ENCODE results near the gene ERC2.

The ERC2 gene

DNA sequence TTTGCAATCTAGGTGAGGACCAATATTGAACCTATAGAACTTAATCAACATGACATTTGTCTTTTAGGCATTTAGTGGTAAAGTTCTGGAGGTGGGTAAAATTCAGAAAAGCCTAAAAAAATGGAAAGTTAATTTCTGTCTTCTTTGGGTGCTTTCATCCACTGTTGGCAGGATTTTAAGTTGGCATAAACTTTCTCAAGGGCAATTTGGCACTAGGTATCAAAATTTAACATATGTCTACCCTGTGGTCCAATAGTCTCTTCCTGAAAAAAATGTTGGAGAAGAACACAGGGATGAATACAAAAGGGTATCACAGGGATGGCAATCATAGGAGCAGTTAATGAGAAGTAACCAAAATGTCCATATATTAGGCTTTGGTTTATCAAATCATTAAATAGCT is 754.2 kb downstream of the ERC2 start:
- H3K27ac Mint-ChIP-seq, result no peak overlapping the region

DNA sequence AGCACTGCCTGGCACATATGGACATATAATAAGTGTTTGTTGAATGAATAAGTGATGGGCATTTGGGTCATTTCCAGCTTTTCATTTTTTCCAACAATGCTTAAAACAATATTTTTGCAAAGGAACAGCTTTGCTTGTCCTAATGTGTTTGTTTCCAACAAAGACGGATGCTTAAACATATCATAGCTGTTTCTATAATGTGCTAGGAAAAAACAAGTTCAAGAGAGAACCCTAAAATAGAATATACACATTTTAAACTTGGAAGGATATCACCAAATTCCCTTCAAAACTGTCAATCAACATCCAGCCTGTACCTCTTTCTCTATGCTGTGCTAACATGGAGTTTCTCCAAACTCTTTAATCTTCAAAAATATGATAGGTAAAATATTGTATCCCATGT is 756.6 kb downstream of the ERC2 start:
- H3K27ac Mint-ChIP-seq, result no peak overlapping the region
- H3K4me3 Mint-ChIP-seq, result no peak overlapping the region
- H3K4me1 Mint-ChIP-seq (ENCODE audit: low read depth), result no peaks in the 10 kb centered on the region
- no peaks in the 10 kb centered on the region for H3K9me3 Mint-ChIP-seq
- peaks cover 34% of the 10 kb centered on the region for H3K27me3 Mint-ChIP-seq
- no peaks in the 10 kb centered on the region for H3K36me3 Mint-ChIP-seq (ENCODE audit: low read depth)
- intact Hi-C loops (cut with micrococcal nuclease), result no loop called here

More for the DNA sequence above, 754.2 kb downstream of the ERC2 start:
- Mint-ChIP-seq H3K36me3 (ENCODE audit: low read depth) (no peaks in the 10 kb centered on the region), H3K4me3 (no peak overlapping the region), H3K27me3 (peaks cover 35% of the 10 kb centered on the region), H3K9me3 (no peaks in the 10 kb centered on the region), H3K4me1 (ENCODE audit: low read depth) (no peaks in the 10 kb centered on the region)
- intact Hi-C loops (cut with micrococcal nuclease), result no loop called here

DNA sequence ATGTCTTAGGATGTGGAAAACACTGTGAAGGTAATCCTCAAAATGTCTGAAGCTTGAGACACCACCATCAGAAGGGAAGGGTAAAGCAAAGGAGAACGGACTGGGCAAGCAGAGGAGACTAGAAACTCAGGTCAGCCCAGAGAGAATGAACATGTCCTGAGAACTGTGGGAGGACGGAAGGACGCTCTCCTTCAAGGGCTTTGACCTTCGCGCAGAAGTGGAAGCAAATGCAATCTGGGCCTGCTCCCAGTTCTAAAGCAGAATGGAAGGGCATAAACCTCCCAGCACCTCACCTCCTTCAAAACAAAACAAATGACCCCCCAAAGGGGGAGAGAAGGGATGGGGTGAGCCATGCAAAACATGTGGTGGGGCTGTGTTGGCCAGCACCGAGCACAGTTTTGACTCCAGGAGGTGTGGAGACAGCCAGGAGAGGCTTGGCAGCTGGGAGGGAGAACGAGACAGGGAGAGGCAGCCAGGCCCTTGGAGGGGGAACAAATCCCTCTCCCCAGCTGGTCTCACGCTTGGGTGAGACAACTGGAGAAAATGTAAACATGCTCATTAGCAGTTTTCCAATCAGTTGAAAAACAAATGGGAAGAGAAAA is 758.8 kb downstream of the ERC2 start:
- H3K4me1 Mint-ChIP-seq (ENCODE audit: low read depth), result no peaks in the 10 kb centered on the region
- intact Hi-C loops (cut with micrococcal nuclease), result no loop called here
- no peak overlapping the region for H3K27ac Mint-ChIP-seq
- H3K27me3 Mint-ChIP-seq, result peaks cover 31% of the 10 kb centered on the region
- H3K36me3 Mint-ChIP-seq (ENCODE audit: low read depth), result no peaks in the 10 kb centered on the region
- H3K9me3 Mint-ChIP-seq, result no peaks in the 10 kb centered on the region
- no peak overlapping the region for H3K4me3 Mint-ChIP-seq

DNA sequence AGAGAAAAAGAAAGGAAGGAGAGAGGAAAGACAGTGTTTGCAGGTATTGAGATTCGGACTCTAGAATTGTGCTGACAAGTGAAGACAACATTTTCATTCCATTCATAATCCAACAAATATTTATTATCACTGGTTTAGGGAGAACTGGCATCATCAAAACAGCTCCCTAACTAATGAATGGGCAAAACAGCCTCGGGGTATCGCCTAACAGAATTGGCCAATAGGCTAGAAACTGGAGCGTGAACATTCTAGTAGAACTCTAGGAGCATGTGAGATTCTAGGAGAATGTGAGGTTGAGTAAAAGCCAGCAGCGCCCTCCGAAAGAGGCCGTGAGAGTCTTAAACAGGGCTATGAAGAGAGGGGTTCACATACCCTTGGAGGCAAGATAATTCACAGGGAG is 759.3 kb downstream of the ERC2 start:
- intact Hi-C loops (cut with micrococcal nuclease), result no loop called here
- peaks cover 29% of the 10 kb centered on the region for H3K27me3 Mint-ChIP-seq
- H3K4me3 Mint-ChIP-seq, result no peak overlapping the region
- H3K9me3 Mint-ChIP-seq, result no peaks in the 10 kb centered on the region
- H3K27ac Mint-ChIP-seq, result no peak overlapping the region
- no peaks in the 10 kb centered on the region for H3K36me3 Mint-ChIP-seq (ENCODE audit: low read depth)
- no peaks in the 10 kb centered on the region for H3K4me1 Mint-ChIP-seq (ENCODE audit: low read depth)

DNA sequence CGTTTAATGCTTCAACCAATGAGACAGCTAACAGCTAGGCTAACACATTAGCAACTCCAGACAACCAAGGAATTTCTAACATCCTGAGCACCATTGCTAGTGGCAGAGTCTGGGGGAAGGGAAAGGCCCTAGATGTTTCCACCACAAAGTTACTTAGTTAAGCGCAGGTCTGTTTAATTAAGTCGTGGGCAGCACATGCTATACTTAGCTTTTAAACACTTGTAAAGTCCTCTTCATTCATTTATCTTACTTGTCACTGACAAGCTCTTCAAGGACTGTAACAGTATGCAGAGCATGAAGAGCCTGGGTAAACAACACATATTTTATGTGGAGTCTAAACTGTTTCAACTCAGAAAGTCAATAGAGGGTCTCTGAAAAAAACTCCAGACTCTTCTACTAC is 760.0 kb downstream of the ERC2 start:
- no peaks in the 10 kb centered on the region for H3K9me3 Mint-ChIP-seq
- no peaks in the 10 kb centered on the region for H3K4me1 Mint-ChIP-seq (ENCODE audit: low read depth)
- H3K27ac Mint-ChIP-seq, result no peak overlapping the region
- no peak overlapping the region for H3K4me3 Mint-ChIP-seq
- intact Hi-C loops (cut with micrococcal nuclease), result no loop called here
- H3K36me3 Mint-ChIP-seq (ENCODE audit: low read depth), result no peaks in the 10 kb centered on the region
- H3K27me3 Mint-ChIP-seq, result peaks cover 28% of the 10 kb centered on the region

DNA sequence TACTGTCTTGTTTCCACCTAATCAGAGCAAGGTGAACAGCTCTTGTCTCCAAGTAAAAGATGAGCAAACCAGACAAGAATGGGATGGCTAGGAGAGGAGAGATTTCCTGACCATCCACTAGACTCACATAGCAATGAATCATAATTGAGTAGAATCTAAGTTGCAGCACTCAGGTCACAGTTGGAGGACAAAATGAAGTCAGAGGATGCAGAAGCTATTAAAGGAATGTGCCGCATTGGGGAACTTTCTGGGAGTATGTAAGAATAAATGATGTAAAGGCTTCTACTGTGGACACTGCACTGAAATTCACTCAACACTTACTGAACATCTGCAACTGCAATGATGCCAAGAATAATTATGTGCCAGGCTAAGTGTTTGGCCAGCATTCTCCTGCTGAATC is 763.7 kb downstream of the ERC2 start:
- Mint-ChIP-seq H3K9me3 (no peaks in the 10 kb centered on the region), H3K36me3 (ENCODE audit: low read depth) (no peaks in the 10 kb centered on the region), H3K4me1 (ENCODE audit: low read depth) (no peaks in the 10 kb centered on the region), H3K4me3 (no peak overlapping the region), H3K27me3 (peaks cover 30% of the 10 kb centered on the region), H3K27ac (no peak overlapping the region)
- intact Hi-C loops (cut with micrococcal nuclease), result no loop called here

DNA sequence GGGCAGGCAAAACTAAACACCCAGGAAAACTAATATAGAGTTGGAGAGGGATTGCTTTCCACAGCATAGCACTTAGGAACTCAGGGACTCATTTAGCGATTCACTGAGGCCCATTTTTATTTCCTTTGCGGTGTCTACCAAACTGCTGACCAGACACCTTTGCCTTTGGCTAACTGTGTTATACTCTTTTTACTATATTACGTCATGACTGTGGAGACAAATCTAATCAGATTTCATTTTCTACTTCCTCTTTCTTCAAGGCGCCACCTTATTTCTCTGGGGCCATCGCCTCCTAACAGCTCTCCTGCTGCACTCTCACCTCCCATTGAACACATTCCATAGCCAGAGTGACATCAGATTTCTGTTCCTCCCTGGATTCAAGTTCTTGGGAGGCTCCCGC is 765.4 kb downstream of the ERC2 start:
- Mint-ChIP-seq H3K36me3 (ENCODE audit: low read depth) (no peaks in the 10 kb centered on the region), H3K4me1 (ENCODE audit: low read depth) (no peaks in the 10 kb centered on the region), H3K4me3 (no peak overlapping the region), H3K27me3 (peaks cover 28% of the 10 kb centered on the region), H3K27ac (no peak overlapping the region), H3K9me3 (no peaks in the 10 kb centered on the region)
- intact Hi-C loops (cut with micrococcal nuclease), result no loop called here

DNA sequence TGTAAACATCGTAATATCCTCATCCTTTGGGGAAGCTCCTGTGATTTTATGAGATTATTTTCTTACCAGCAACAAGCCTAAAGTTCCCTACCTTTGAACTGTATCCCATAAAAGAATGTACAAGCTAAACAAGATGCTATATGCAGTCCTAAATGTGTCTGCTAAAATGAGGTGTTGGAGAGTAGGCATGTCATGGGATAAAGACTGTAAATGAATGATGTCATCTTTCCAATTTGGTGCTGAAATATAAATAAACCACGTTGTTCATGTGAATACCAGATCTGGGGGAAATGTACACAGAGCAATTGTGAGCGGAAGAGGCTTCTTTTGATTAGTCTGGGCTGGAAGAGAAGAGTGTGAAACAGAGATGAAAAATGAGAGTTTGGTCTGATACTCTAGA is 766.3 kb downstream of the ERC2 start:
- no peak overlapping the region for H3K27ac Mint-ChIP-seq
- H3K9me3 Mint-ChIP-seq, result no peaks in the 10 kb centered on the region
- H3K4me1 Mint-ChIP-seq (ENCODE audit: low read depth), result no peaks in the 10 kb centered on the region
- H3K36me3 Mint-ChIP-seq (ENCODE audit: low read depth), result no peaks in the 10 kb centered on the region
- H3K4me3 Mint-ChIP-seq, result no peak overlapping the region
- peaks cover 30% of the 10 kb centered on the region for H3K27me3 Mint-ChIP-seq
- intact Hi-C loops (cut with micrococcal nuclease), result no loop called here

DNA sequence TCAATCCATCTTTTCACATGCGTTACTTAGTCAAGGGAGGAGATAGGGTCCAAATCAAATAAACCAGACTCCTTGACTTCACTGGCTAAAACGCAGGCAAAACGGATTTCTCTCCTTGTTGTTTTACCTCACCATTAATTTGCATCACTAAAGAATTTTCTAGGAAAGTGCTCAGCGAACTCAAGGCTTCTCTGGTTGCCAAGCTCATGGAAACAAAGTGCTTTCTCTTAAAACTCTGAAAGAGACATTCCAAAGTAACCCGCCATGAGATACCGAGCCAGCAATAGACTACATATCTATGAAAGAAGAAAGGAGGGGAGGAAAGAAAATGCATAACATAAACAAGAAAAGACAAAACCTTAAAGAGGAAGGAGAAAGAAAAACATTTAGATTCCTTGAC is 769.4 kb downstream of the ERC2 start:
- H3K27ac Mint-ChIP-seq, result no peak overlapping the region
- intact Hi-C loops (cut with micrococcal nuclease), result no loop called here
- H3K4me1 Mint-ChIP-seq (ENCODE audit: low read depth), result no peaks in the 10 kb centered on the region
- H3K4me3 Mint-ChIP-seq, result no peak overlapping the region
- H3K9me3 Mint-ChIP-seq, result no peaks in the 10 kb centered on the region
- peaks cover 31% of the 10 kb centered on the region for H3K27me3 Mint-ChIP-seq
- no peaks in the 10 kb centered on the region for H3K36me3 Mint-ChIP-seq (ENCODE audit: low read depth)

DNA sequence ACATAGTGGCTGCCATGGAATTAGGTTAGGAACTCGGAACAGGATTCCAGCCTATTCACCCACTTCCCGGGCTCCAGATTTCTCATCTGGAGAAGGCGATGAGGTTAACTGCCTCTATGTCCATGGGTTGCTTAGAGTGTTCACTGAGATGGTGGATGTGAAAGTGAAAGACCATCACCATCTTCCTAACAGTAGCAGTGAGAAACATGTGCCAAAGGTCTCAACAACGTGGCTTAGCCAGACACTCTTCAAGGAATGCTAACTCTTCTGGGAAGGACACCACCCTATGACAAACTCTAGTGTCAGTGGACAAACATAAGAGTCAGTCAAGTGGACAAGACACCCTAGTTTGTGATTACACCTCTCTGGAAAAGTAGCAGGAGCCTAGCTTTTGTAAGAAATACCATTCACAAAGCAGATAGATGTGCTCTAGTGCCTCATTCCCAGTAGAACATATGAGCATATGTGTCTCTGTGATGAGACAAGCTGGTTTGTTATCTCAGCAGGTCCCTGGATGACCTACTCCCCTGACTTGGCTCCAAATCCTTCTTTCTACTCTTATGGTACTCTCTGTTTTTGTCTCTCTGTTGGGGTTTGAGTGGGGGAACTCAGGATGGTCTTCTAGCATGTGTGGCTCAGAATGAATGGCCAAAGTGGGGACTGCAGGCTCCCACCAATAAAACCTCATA is 770.9 kb downstream of the ERC2 start:
- intact Hi-C loops (cut with micrococcal nuclease), result no loop called here
- no peaks in the 10 kb centered on the region for H3K4me1 Mint-ChIP-seq (ENCODE audit: low read depth)
- H3K4me3 Mint-ChIP-seq, result no peak overlapping the region
- H3K36me3 Mint-ChIP-seq (ENCODE audit: low read depth), result no peaks in the 10 kb centered on the region
- H3K27me3 Mint-ChIP-seq, result peaks cover 27% of the 10 kb centered on the region
- no peaks in the 10 kb centered on the region for H3K9me3 Mint-ChIP-seq
- H3K27ac Mint-ChIP-seq, result no peak overlapping the region

DNA sequence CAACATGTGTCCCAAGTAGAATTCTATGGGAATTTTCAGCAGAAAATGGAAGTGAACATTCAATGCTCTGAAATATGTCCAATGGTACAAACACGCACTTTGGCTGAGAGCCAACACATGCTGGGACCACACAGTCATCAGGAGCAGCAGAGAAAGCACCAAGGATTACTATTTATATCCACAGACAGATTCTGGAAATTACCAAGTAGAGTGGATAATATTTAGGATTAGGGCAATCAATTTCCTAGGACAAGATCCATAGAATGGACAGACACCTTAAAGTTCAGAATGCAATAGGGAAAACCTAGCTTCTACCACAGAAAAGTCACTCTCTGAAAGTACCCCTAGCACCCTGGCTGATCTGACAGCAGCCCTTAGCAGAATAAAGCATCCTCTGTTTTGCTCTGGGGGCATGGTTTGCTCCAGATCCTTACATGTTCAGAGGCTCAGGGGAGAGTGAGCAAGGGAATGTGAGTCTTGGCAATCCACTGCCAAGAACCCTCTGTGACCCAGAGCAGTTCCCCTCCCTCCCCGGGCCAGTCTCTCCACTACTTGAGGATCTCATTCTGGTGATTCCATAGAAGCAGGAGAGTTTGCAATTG is 775.2 kb downstream of the ERC2 start:
- intact Hi-C loops (cut with micrococcal nuclease), result no loop called here
- no peak overlapping the region for H3K27ac Mint-ChIP-seq
- peaks cover 38% of the 10 kb centered on the region for H3K27me3 Mint-ChIP-seq
- peaks cover 10% of the 10 kb centered on the region for H3K4me1 Mint-ChIP-seq (ENCODE audit: low read depth)
- no peaks in the 10 kb centered on the region for H3K36me3 Mint-ChIP-seq (ENCODE audit: low read depth)
- no peak overlapping the region for H3K4me3 Mint-ChIP-seq
- no peaks in the 10 kb centered on the region for H3K9me3 Mint-ChIP-seq

DNA sequence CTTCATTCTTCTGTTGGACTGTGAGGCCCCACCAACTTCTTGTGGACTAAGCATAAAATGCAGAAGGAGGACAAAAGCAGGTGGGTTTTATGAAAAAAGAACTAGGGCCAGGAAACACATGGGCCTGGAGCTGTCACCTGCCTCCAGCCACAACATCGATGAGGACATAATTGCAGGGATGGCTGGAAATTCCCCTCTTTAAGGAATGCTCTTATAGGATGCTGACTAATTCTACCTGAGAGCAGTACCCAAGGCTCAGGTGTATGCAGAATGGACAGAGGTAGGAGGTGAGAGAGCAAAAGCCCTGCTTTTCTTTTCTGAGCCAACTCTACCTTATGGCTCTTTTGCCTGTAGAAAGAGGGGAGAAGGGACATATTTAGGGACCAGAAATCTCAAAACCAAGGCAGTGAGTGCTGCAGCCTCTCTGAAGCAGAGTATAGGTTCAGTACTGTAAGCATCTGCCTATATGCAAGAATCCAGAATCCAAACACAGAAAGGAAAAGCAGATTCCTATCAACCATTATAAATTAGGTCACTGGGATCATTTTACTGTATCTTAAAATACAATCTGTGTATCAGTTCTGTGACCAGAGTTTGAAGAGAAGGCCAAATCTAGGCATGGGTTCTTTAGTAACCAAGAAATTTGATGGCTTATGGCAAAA is 775.8 kb downstream of the ERC2 start:
- intact Hi-C loops (cut with micrococcal nuclease), result no loop called here
- H3K4me1 Mint-ChIP-seq (ENCODE audit: low read depth), result peaks cover 10% of the 10 kb centered on the region
- no peak overlapping the region for H3K27ac Mint-ChIP-seq
- peaks cover 39% of the 10 kb centered on the region for H3K27me3 Mint-ChIP-seq
- no peaks in the 10 kb centered on the region for H3K9me3 Mint-ChIP-seq
- H3K4me3 Mint-ChIP-seq, result no peak overlapping the region
- no peaks in the 10 kb centered on the region for H3K36me3 Mint-ChIP-seq (ENCODE audit: low read depth)

DNA sequence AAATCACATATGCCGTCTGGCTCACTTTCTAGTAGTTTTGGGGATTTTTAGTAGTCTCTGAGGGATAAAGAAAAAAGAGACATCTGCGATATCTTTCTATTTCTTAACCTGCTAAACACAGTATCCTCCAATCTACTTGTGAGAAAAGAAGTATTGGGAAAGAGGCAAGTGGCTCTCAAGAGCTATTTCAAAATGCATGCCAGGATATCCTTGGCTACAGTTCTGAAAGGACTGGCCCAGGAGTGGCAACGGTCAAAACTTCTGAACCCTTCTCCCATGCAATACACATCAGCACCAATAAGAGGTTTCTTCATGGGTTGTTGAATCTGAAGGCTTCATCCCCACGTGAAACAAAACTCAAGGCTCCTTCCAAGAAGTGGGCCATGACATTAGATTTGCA is 777.1 kb downstream of the ERC2 start:
- intact Hi-C loops (cut with micrococcal nuclease), result no loop called here

DNA sequence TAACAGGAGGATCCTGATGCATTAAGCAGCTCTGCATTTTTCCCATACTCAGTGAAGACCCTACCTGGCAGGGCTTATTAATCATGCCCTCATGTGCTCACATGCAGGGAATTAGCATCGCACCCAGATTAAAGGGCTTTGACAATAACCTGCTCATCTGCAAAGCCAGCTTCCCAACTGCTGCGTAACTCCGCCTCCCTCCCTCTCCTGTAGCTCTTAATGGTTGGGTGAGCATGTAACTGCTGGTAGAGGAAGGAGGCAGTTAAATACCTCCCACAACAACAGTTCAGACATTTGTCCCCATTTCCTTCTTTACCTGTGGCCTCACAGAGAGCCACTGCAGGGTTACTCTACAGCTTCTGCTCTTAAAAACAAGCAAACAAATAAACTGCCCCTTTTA is 777.5 kb downstream of the ERC2 start:
- intact Hi-C loops (cut with micrococcal nuclease), result no loop called here
- Mint-ChIP-seq H3K27me3 (peaks cover 44% of the 10 kb centered on the region), H3K9me3 (no peaks in the 10 kb centered on the region), H3K4me3 (no peak overlapping the region), H3K36me3 (ENCODE audit: low read depth) (no peaks in the 10 kb centered on the region), H3K27ac (no peak overlapping the region), H3K4me1 (ENCODE audit: low read depth) (peaks cover 10% of the 10 kb centered on the region)

More for the DNA sequence above, 777.1 kb downstream of the ERC2 start:
- Mint-ChIP-seq H3K36me3 (ENCODE audit: low read depth) (no peaks in the 10 kb centered on the region), H3K27me3 (peaks cover 46% of the 10 kb centered on the region), H3K9me3 (no peaks in the 10 kb centered on the region), H3K4me3 (no peak overlapping the region), H3K4me1 (ENCODE audit: low read depth) (peaks cover 10% of the 10 kb centered on the region), H3K27ac (no peak overlapping the region)
